K562 (cell line): ENCODE measurements around the gene EEPD1. TPM values are rescaled to one million over a fixed set of nuclear protein-coding genes. Genes with fewer than 3 reads are reported as not detected.
"Not testable (repeated sequence)": the region's sequence is repeated elsewhere in the genome, so short reads cannot be mapped to it uniquely, and the experiment has no call there.

Experiments
- ATAC-seq: fragments of 200-7000 bp; cut with Tn5 transposase; 3 replicates; pipeline ENCODE4 v1.9.1; 2020; ENCODE audit warnings: moderate library complexity
- BruUV-seq: library from RNA; stranded (reverse); fragments of 400-500 nt; replicated peaks from 2 replicates; lab custom pipeline; 2021; lab: Mats Ljungman, UMichigan
- CTCF ChIA-PET: fragments of 300-600 bp; formaldehyde crosslinking; extraction: SDS; loops from one replicate; lab custom pipeline; 2021; ENCODE audit warnings: low intra/inter-chr PET ratio; lab: Yijun Ruan, JAX
- POLR2A ChIA-PET: fragments of 300-600, 350-650 bp; sonication (Branson Sonifier 250); formaldehyde crosslinking; extraction: SDS; loops from one replicate; lab custom pipeline; 2021; ENCODE audit warnings: antibody characterized with exemption, inconsistent platforms; lab: Yijun Ruan, JAX
- DNase-seq, 4 experiments: peaks; one replicate each; pipeline versions ENCODE4 v3.0.0 to v3.0.0-alpha.2; 2011 to 2018; ENCODE audit warnings: low spot score in 3 of 4, mixed read lengths in 3 of 4; ENCODE audit errors: extremely low read depth in 1 of 4
- FAIRE-seq: peaks from 2 replicates; lab custom pipeline; 2011; peaks lifted over from hg19 to GRCh38; lab: Jason Lieb, UNC
- H2AFZ ChIP-seq: 2 replicates; pipeline ENCODE4 v1.6.0; 2011; ENCODE audit warnings: low read depth, low read length, control low read depth, inconsistent platforms
- H3K27ac ChIP-seq: fragments of 200-600 bp; 3 replicates; pipeline ENCODE4 v1.8.0; 2011; ENCODE audit warnings: low read depth, mild to moderate bottlenecking, control low read depth, inconsistent platforms, low read length, moderate library complexity, mixed read lengths; ENCODE audit errors: extremely low read depth
- H3K27me3 ChIP-seq, 2 experiments: fragments of 300-600 bp in 1 of 2; 2 replicates in 1 of 2; 3 replicates in 1 of 2; pipeline versions ENCODE4 v1.6.0 to v1.8.0; 2011; ENCODE audit warnings: inconsistent platforms in 2 of 2, low read length in 2 of 2, mild to moderate bottlenecking in 1 of 2, mixed read lengths in 1 of 2, moderate library complexity in 1 of 2; ENCODE audit not compliant: control insufficient read depth in 2 of 2, insufficient read depth in 2 of 2
- H3K36me3 ChIP-seq: fragments of 300-600 bp; 3 replicates; pipeline ENCODE4 v1.8.0; 2011; ENCODE audit warnings: mild to moderate bottlenecking, low read length, inconsistent platforms; ENCODE audit not compliant: control insufficient read depth, insufficient read depth
- H3K4me1 ChIP-seq, 2 experiments: fragments of 200-600 bp in 1 of 2; replicated peaks in 1 of 2; 2 replicates in 1 of 2; 3 replicates in 1 of 2; pipeline versions ENCODE4 v1.5.1 to v1.8.0; 2011; ENCODE audit warnings: inconsistent platforms in 2 of 2, low read length in 2 of 2, mild to moderate bottlenecking in 1 of 2, mixed read lengths in 1 of 2, moderate library complexity in 1 of 2; ENCODE audit not compliant: control insufficient read depth in 2 of 2, insufficient read depth in 2 of 2
- H3K4me2 ChIP-seq: 2 replicates; pipeline ENCODE4 v1.6.1; 2011; ENCODE audit warnings: low read length, control low read depth, inconsistent platforms, mixed read lengths; ENCODE audit not compliant: insufficient read depth
- H3K4me3 ChIP-seq: fragments of 200-600 bp; sonication (generic), shearing (Covaris generic); 2 replicates; pipeline ENCODE4 v1.5.1; 2016; ENCODE audit warnings: control low read depth, inconsistent platforms
- H3K79me2 ChIP-seq: fragments of 200-600 bp; 3 replicates; pipeline ENCODE4 v1.8.0; 2011; ENCODE audit warnings: low read length, inconsistent platforms; ENCODE audit not compliant: control insufficient read depth, insufficient read depth
- H3K9ac ChIP-seq, 2 experiments: 2 replicates each; pipeline versions ENCODE4 v1.6.0 to v1.6.1; 2011; ENCODE audit warnings: low read depth in 2 of 2, low read length in 2 of 2, control low read depth in 1 of 2, inconsistent platforms in 1 of 2, mild to moderate bottlenecking in 1 of 2, mixed read lengths in 1 of 2; ENCODE audit not compliant: insufficient read depth in 1 of 2
- H3K9me1 ChIP-seq: one replicate; pipeline ENCODE4 v1.6.0; 2011; ENCODE audit warnings: inconsistent platforms, mild to moderate bottlenecking, low read length, moderate library complexity; ENCODE audit not compliant: control insufficient read depth, insufficient read depth
- H3K9me3 ChIP-seq: replicated peaks from 2 replicates; pipeline ENCODE4 v1.5.1; 2011; ENCODE audit warnings: low read depth, low read length, inconsistent platforms; ENCODE audit not compliant: control insufficient read depth, insufficient read depth
- H4K20me1 ChIP-seq: replicated peaks from 2 replicates; pipeline ENCODE4 v1.6.1; 2011; ENCODE audit warnings: low read length, inconsistent platforms, mixed read lengths; ENCODE audit not compliant: control insufficient read depth, insufficient read depth
- CREB3L1 ChIP-seq: fragments of 450-650 bp; IDR thresholded peaks from 2 replicates; pipeline ENCODE4 v1.6.1; 2014; ENCODE audit warnings: low read depth, mild to moderate bottlenecking, moderate library complexity, borderline replicate concordance
- TFAP4 ChIP-seq: sonication (generic); formaldehyde crosslinking; IDR thresholded peaks from 2 replicates; pipeline ENCODE4 v1.8.0; 2022; ENCODE audit warnings: missing genetic modification reagents, mild to moderate bottlenecking, moderate library complexity, borderline replicate concordance
- WGBS: fragments of 100-300 bp; shearing (Covaris generic); methylation state at CpG from one replicate; pipeline ENCODE4 v1.1.6; 2016; ENCODE audit warnings: low coverage, mixed read lengths; ENCODE audit not compliant: insufficient coverage; ENCODE audit errors: missing lambda C conversion rate; 5-methylcytosine and 5-hydroxymethylcytosine counted together
- in situ Hi-C: fragments of 300-500 bp; cut with MboI; formaldehyde crosslinking; loops from 4 replicates; pipeline ENCODE4 v1.15.0; 2018; ENCODE audit warnings: inconsistent platforms, mixed read lengths
- intact Hi-C: fragments of 100-400 bp; cut with micrococcal nuclease; formaldehyde crosslinking; loops from 2 replicates; pipeline ENCODE4 v1.14.2; 2022
- polyA plus RNA-seq, 8 experiments: library from polyadenylated mRNA; depleted of rRNA in 4 of 8; stranded (reverse) in 5 of 8; unstranded in 3 of 8; fragments of >200 nt; fragmentation: Nextera tagmentation in 2 of 8; fragmentation: Illumina TruSeq in 1 of 8; extraction: Ambion mirVana in 2 of 8; extraction: Trizol in 1 of 8; gene quantifications; 2 replicates each; pipeline versions ENCODE4 v1.2.1 to v1.2.3, GENCODE V29; 2011 to 2014; ENCODE audit warnings: inconsistent platforms in 1 of 8, missing spikeins in 1 of 8
- total RNA-seq, 7 experiments: library from RNA; depleted of rRNA in 6 of 7; stranded (reverse); fragments of >200 nt in 6 of 7; fragmentation: Illumina TruSeq in 2 of 7; extraction: Trizol in 2 of 7; gene quantifications; 2 replicates each; pipeline versions ENCODE4 v1.2.1 to v1.2.3, GENCODE V29; 2011 to 2021; ENCODE audit warnings: low replicate concordance in 1 of 7

The EEPD1 gene
- total and polyA plus RNA-seq, 9 of the 15 experiments (the other 6 are each of a cell fraction or from before 2014, with no cell fraction given): 0.01 to 1.5 (median 0.74) TPM; not detected in 1

GRCh38 chr7:36148422-36149065 is 4.5 kb upstream of the EEPD1 start:
- no peak overlapping the region for H2AFZ ChIP-seq
- peaks cover 4 to 12% of the 10 kb centered on the region in 2 experiments; a peak in 4 of 5 replicates for H3K4me1 ChIP-seq
- CTCF ChIA-PET: no interaction called here
- TF ChIP-seq CREB3L1 (no peak), TFAP4 (CRISPR knock-in tag) (peak; percentile 14; the same call in 1 of the 2 replicates)
- POLR2A ChIA-PET: interaction anchor here (0.5 kb wide), 1 partner anchor 870 kb away, joined by 3 read pairs; no protein-coding TSS in a partner anchor
- in situ Hi-C loops (loop anchor here (10.0 kb wide), 1 partner anchor 1476 kb away; no protein-coding TSS in a partner anchor), intact Hi-C loops (no loop called here)
- no peak overlapping the region for H3K4me2 ChIP-seq
- H3K9ac ChIP-seq: no peak overlapping the region
- H3K27me3 ChIP-seq: no peaks in the 10 kb centered on the region; a peak in 1 of 5 replicates
- no peaks in the 10 kb centered on the region for H4K20me1 ChIP-seq
- no peaks in the 10 kb centered on the region for H3K36me3 ChIP-seq
- no peak overlapping the region for H3K27ac ChIP-seq
- ATAC-seq (no peak), DNase-seq (no peak), FAIRE-seq (no peak)
- no peak overlapping the region for H3K4me3 ChIP-seq
- H3K9me3 ChIP-seq: no peaks in the 10 kb centered on the region
- H3K79me2 ChIP-seq: no peaks in the 10 kb centered on the region
- 16% methylated on average over 4 of the region's 4 CpGs for WGBS
- no peaks in the 10 kb centered on the region for H3K9me1 ChIP-seq
- BruUV-seq: no TSS peak

GRCh38 chr7:36149240-36149639 is 3.8 kb upstream of the EEPD1 start:
- H3K9me1 ChIP-seq, H3K36me3 ChIP-seq, H2AFZ ChIP-seq, H3K9me3 ChIP-seq, H3K79me2 ChIP-seq, ATAC-seq, H4K20me1 ChIP-seq, H3K4me2 ChIP-seq, H3K27ac ChIP-seq, H3K9ac ChIP-seq, DNase-seq, FAIRE-seq, CTCF ChIA-PET, H3K4me3 ChIP-seq, BruUV-seq, intact Hi-C loops, H3K27me3 ChIP-seq, POLR2A ChIA-PET: not testable (repeated sequence)
- WGBS: no CpG with 5 or more reads among the region's 2 CpGs
- in situ Hi-C loops: loop anchor here (10.0 kb wide), 1 partner anchor 1476 kb away; no protein-coding TSS in a partner anchor
- peaks cover 7 to 18% of the 10 kb centered on the region in 2 experiments; a peak in 4 of 5 replicates for H3K4me1 ChIP-seq
